OCI-LY3 (cell line): ENCODE measurements around the gene CDON.

ENCODE experiments used
- H2AFZ ChIP-seq: fragments of 200-600, 300-600 bp; shearing (Covaris generic); 2 replicates; pipeline ENCODE4 v1.6.0; 2014; ENCODE audit warnings: antibody characterized with exemption, low read depth, low read length
- H3K27ac ChIP-seq: fragments of 200-600, 300-600 bp; sonication (generic); 2 replicates; pipeline ENCODE4 v1.5.1; 2014; ENCODE audit warnings: mild to moderate bottlenecking, low read length, moderate library complexity, mixed read lengths
- H3K27me3 ChIP-seq: fragments of 200-600, 300-600 bp; sonication (generic); 2 replicates; pipeline ENCODE4 v1.6.1; 2014; ENCODE audit warnings: low read depth, low read length, mixed read lengths
- H3K36me3 ChIP-seq: fragments of 200-600, 300-600 bp; sonication (generic); replicated peaks from 2 replicates; pipeline ENCODE3; 2014; ENCODE audit warnings: low read depth, low read length, mixed read lengths
- H3K4me1 ChIP-seq: fragments of 300-600, 200-600 bp; sonication (generic); 2 replicates; pipeline ENCODE4 v1.6.1; 2014; ENCODE audit warnings: low read length, mixed read lengths
- H3K4me2 ChIP-seq: fragments of 200-600, 300-600 bp; sonication (generic); 2 replicates; pipeline ENCODE4 v1.6.1; 2014; ENCODE audit warnings: low read length, mixed read lengths
- H3K4me3 ChIP-seq: fragments of 300-600, 200-600 bp; sonication (generic); 2 replicates; pipeline ENCODE4 v1.5.1; 2014; ENCODE audit warnings: antibody characterized with exemption, mild to moderate bottlenecking, low read length, moderate library complexity
- H3K79me2 ChIP-seq: fragments of 300-600, 200-600 bp; shearing (Covaris generic); 2 replicates; pipeline ENCODE4 v1.6.1; 2014; ENCODE audit warnings: mild to moderate bottlenecking, low read length, mixed read lengths
- H3K9ac ChIP-seq: fragments of 300-600, 200-600 bp; shearing (Covaris generic); 2 replicates; pipeline ENCODE4 v1.6.0; 2014; ENCODE audit warnings: mild to moderate bottlenecking, low read length, moderate library complexity
- H3K9me3 ChIP-seq: fragments of 200-600, 300-600 bp; shearing (Covaris generic); 2 replicates; pipeline ENCODE4 v1.6.1; 2014; ENCODE audit warnings: low read length, mixed read lengths; ENCODE audit not compliant: insufficient read depth
- H4K20me1 ChIP-seq: fragments of 200-600, 300-600 bp; sonication (generic); 2 replicates; pipeline ENCODE4 v1.6.1; 2016; ENCODE audit warnings: low read length, mixed read lengths; ENCODE audit not compliant: insufficient read depth
- EZH2phosphoT487 ChIP-seq: fragments of 200-600 bp; shearing (Covaris generic); IDR thresholded peaks from 2 replicates; pipeline ENCODE4 v1.6.1; 2018; ENCODE audit warnings: antibody characterized with exemption, mixed run types, low read depth
- TF ChIP-seq, protein P1 (sequence below): fragments of 200-600, 300-600 bp; sonication (generic); IDR thresholded peaks from 2 replicates; pipeline ENCODE4 v1.5.1; 2014; ENCODE audit warnings: antibody characterized with exemption, low read length, low read depth

CDON gene

GRCh38 chr11:126024123-126024522 is 38.5 kb downstream of the CDON start:
- peaks cover 8% of the 10 kb centered on the region; the same call in 1 of the 2 replicates for H3K27me3 ChIP-seq
- no peaks in the 10 kb centered on the region for H3K4me1 ChIP-seq
- no peak overlapping the region for H2AFZ ChIP-seq
- H4K20me1 ChIP-seq: no peaks in the 10 kb centered on the region
- H3K4me3 ChIP-seq: no peak overlapping the region
- no peak for TF ChIP-seq EZH2phosphoT487
- TF ChIP-seq, protein P1, sequence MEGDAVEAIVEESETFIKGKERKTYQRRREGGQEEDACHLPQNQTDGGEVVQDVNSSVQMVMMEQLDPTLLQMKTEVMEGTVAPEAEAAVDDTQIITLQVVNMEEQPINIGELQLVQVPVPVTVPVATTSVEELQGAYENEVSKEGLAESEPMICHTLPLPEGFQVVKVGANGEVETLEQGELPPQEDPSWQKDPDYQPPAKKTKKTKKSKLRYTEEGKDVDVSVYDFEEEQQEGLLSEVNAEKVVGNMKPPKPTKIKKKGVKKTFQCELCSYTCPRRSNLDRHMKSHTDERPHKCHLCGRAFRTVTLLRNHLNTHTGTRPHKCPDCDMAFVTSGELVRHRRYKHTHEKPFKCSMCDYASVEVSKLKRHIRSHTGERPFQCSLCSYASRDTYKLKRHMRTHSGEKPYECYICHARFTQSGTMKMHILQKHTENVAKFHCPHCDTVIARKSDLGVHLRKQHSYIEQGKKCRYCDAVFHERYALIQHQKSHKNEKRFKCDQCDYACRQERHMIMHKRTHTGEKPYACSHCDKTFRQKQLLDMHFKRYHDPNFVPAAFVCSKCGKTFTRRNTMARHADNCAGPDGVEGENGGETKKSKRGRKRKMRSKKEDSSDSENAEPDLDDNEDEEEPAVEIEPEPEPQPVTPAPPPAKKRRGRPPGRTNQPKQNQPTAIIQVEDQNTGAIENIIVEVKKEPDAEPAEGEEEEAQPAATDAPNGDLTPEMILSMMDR: no peak
- H3K36me3 ChIP-seq: no peaks in the 10 kb centered on the region
- no peak overlapping the region for H3K4me2 ChIP-seq
- H3K9ac ChIP-seq: no peak overlapping the region
- H3K27ac ChIP-seq: no peak overlapping the region
- H3K9me3 ChIP-seq: no peaks in the 10 kb centered on the region
- no peaks in the 10 kb centered on the region for H3K79me2 ChIP-seq

- no peak overlapping the region for H2AFZ ChIP-seq
- H3K36me3 ChIP-seq: no peaks in the 10 kb centered on the region
- no peak overlapping the region for H3K9ac ChIP-seq
- no peak overlapping the region for H3K4me3 ChIP-seq
- no peak for TF ChIP-seq EZH2phosphoT487
- no peak overlapping the region for H3K4me2 ChIP-seq
- no peaks in the 10 kb centered on the region for H3K9me3 ChIP-seq
- no peaks in the 10 kb centered on the region for H3K79me2 ChIP-seq
- H3K27ac ChIP-seq: no peak overlapping the region
- no peaks in the 10 kb centered on the region for H3K27me3 ChIP-seq
- peaks cover 12% of the 10 kb centered on the region; the same call in 1 of the 2 replicates for H3K4me1 ChIP-seq
- no peaks in the 10 kb centered on the region for H4K20me1 ChIP-seq
These were observed 49.8 kb downstream of the CDON start for GRCh38 chr11:126012852-126013251.

- no peaks in the 10 kb centered on the region for H3K27me3 ChIP-seq
- no peak overlapping the region for H3K4me2 ChIP-seq
- H4K20me1 ChIP-seq: no peaks in the 10 kb centered on the region
- no peak overlapping the region for H2AFZ ChIP-seq
- H3K9ac ChIP-seq: no peak overlapping the region
- H3K9me3 ChIP-seq: no peaks in the 10 kb centered on the region
- no peak overlapping the region for H3K4me3 ChIP-seq
- H3K79me2 ChIP-seq: no peaks in the 10 kb centered on the region
- H3K36me3 ChIP-seq: no peaks in the 10 kb centered on the region
- no peak overlapping the region for H3K27ac ChIP-seq
- peaks cover 12% of the 10 kb centered on the region; the same call in 1 of the 2 replicates for H3K4me1 ChIP-seq
- TF ChIP-seq EZH2phosphoT487: no peak
- TF ChIP-seq, protein P1: no peak
These were observed 50.9 kb downstream of the CDON start for GRCh38 chr11:126011754-126012153.

- H3K9me3 ChIP-seq: no peaks in the 10 kb centered on the region
- no peaks in the 10 kb centered on the region for H3K79me2 ChIP-seq
- H3K36me3 ChIP-seq: no peaks in the 10 kb centered on the region
- H3K4me2 ChIP-seq: no peak overlapping the region
- H3K9ac ChIP-seq: no peak overlapping the region
- H2AFZ ChIP-seq: no peak overlapping the region
- no peaks in the 10 kb centered on the region for H3K27me3 ChIP-seq
- H3K4me1 ChIP-seq: peaks cover 12% of the 10 kb centered on the region; the same call in 1 of the 2 replicates
- TF ChIP-seq, protein P1: no peak
- no peak for TF ChIP-seq EZH2phosphoT487
- no peak overlapping the region for H3K4me3 ChIP-seq
- no peak overlapping the region for H3K27ac ChIP-seq
- H4K20me1 ChIP-seq: no peaks in the 10 kb centered on the region
These were observed 51.4 kb downstream of the CDON start for GRCh38 chr11:126011265-126011664.

DNA sequence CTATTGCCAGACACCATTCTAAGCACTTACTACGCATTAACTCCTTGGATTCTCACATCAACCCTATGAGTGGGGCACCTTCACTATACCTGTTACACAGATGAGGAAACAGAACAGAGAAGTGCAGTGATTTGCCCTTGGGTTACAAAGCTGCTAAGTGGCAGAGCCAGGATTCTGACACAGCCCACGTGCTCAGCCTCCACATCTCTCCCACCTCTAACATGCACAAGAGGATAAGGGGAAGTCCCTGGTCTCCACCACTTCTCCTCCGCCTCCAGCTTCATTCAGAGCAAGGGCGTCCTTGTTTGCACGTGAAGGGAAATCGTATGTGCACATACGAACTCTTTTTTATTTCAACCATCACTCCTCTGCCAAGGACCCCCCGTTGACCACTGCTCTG is 53.7 kb downstream of the CDON start:
- Histone ChIP-seq H3K9ac (no peak overlapping the region), H3K9me3 (no peaks in the 10 kb centered on the region), H3K36me3 (no peaks in the 10 kb centered on the region), H4K20me1 (no peaks in the 10 kb centered on the region), H3K79me2 (no peaks in the 10 kb centered on the region), H3K4me2 (peak overlapping the region; percentile 50), H3K4me3 (peak overlapping the region; percentile 52), H3K27me3 (no peaks in the 10 kb centered on the region), H3K27ac (no peak overlapping the region), H3K4me1 (peaks cover 15% of the 10 kb centered on the region; the same call in 1 of the 2 replicates), H2AFZ (no peak overlapping the region)
- no peak for TF ChIP-seq EZH2phosphoT487
- TF ChIP-seq, protein P1: no peak
